Thymus (tissue), 11 donors: ENCODE results near the gene TEX2. TPM values are rescaled to one million over a fixed set of nuclear protein-coding genes. Genes with fewer than 3 reads are reported as not detected.
A peak's percentile ranks its signal among the peaks of the same experiment; 100 is the strongest.
"Not testable (repeated sequence)": the region's sequence is repeated elsewhere in the genome, so short reads cannot be mapped to it uniquely, and the experiment has no call there.

Experiments
- DNase-seq, 9 donors: peaks; one replicate each; pipeline ENCODE4 v3.0.0-alpha.2; 2013; ENCODE audit warnings: low spot score in 9 of 9, low read depth in 6 of 9, missing footprints in 1 of 9
- H3K27ac ChIP-seq, 2 donors: one replicate each; pipeline ENCODE4 v1.5.1; 2013; ENCODE audit warnings: control low read depth in 1 of 2, low read depth in 1 of 2, low read length in 1 of 2, mild to moderate bottlenecking in 1 of 2, moderate library complexity in 1 of 2
- H3K27me3 ChIP-seq, 2 donors: one replicate each; pipeline ENCODE4 v1.5.1; 2013; ENCODE audit warnings: low read length in 1 of 2; ENCODE audit not compliant: control insufficient read depth in 2 of 2, insufficient read depth in 1 of 2
- H3K36me3 ChIP-seq, 2 donors: one replicate each; pipeline ENCODE4 v1.5.1; 2013; ENCODE audit warnings: low read length in 1 of 2, mild to moderate bottlenecking in 1 of 2, moderate library complexity in 1 of 2; ENCODE audit not compliant: control insufficient read depth in 2 of 2, insufficient read depth in 2 of 2
- H3K4me1 ChIP-seq, 2 donors: one replicate each; pipeline ENCODE4 v1.5.1; 2013; ENCODE audit warnings: low read length in 2 of 2; ENCODE audit not compliant: control insufficient read depth in 2 of 2, insufficient read depth in 2 of 2
- H3K4me3 ChIP-seq, 2 donors: one replicate each; pipeline ENCODE4 v1.5.1; 2013; ENCODE audit warnings: low read length in 2 of 2, control low read depth in 1 of 2, mild to moderate bottlenecking in 1 of 2
- H3K9me3 ChIP-seq, 2 donors: one replicate each; pipeline ENCODE4 v1.5.1; 2013; ENCODE audit warnings: low read length in 1 of 2, mild to moderate bottlenecking in 1 of 2; ENCODE audit not compliant: control insufficient read depth in 2 of 2, insufficient read depth in 1 of 2
- WGBS: extraction: QIAGEN DNeasy Blood & Tissue Kit; methylation state at CpG from one replicate; pipeline ENCODE4 v1.1.7; 2013; 5-methylcytosine and 5-hydroxymethylcytosine counted together
- polyA plus RNA-seq: library from polyadenylated mRNA; stranded (reverse); fragments of 200-250 nt; gene quantifications from one replicate; pipeline ENCODE4 v1.2.3, GENCODE V29; 2013
- total RNA-seq: library from RNA; stranded (reverse); fragments of 120-200 nt; gene quantifications from one replicate; pipeline ENCODE4 v1.2.4, GENCODE V29; 2013
- donor health status: healthy.

TEX2 gene
- total and polyA plus RNA-seq, 2 donors = 8.0 to 8.7 TPM

GRCh38 chr17:64129515-64129764 lies 133.6 kb downstream of the TEX2 start:
- no peak for DNase-seq
- H3K9me3 ChIP-seq = no peaks in the 10 kb centered on the region
- H3K4me3 ChIP-seq = peak overlapping the region; percentile 58 to 77
- no peaks in the 10 kb centered on the region for H3K27me3 ChIP-seq
- peak overlapping the region in 1 of 2 donors; percentile 81 for H3K27ac ChIP-seq
- WGBS = under 1% methylated on average over 31 of the region's 31 CpGs
- H3K4me1 ChIP-seq = peaks cover 16 to 25% of the 10 kb centered on the region in 2 donors
- H3K36me3 ChIP-seq = no peaks in the 10 kb centered on the region

GRCh38 chr17:64128787-64129514 lies 134.1 kb downstream of the TEX2 start:
- DNase-seq = peak in 2 of 9 donors; percentile 27 to 59
- no peaks in the 10 kb centered on the region for H3K36me3 ChIP-seq
- WGBS = 13% methylated on average over 15 of the region's 15 CpGs
- peak overlapping the region in 1 of 2 donors; percentile 81 for H3K27ac ChIP-seq
- H3K4me1 ChIP-seq = peaks cover 16 to 25% of the 10 kb centered on the region in 2 donors
- no peaks in the 10 kb centered on the region for H3K27me3 ChIP-seq
- H3K4me3 ChIP-seq = peak overlapping the region; percentile 58 to 77
- no peaks in the 10 kb centered on the region for H3K9me3 ChIP-seq

- Histone ChIP-seq H3K4me1 (peaks cover 16 to 24% of the 10 kb centered on the region in 2 donors), H3K4me3 (no peak overlapping the region), H3K36me3 (no peaks in the 10 kb centered on the region), H3K9me3 (no peaks in the 10 kb centered on the region), H3K27ac (no peak overlapping the region), H3K27me3 (no peaks in the 10 kb centered on the region)
- no peak for DNase-seq
- 96% methylated on average over 1 of the region's 1 CpG for WGBS
These were observed 136.1 kb downstream of the TEX2 start for GRCh38 chr17:64126918-64127317.

- Histone ChIP-seq H3K4me1 (peaks cover 16 to 24% of the 10 kb centered on the region in 2 donors), H3K27ac (no peak overlapping the region), H3K36me3 (no peaks in the 10 kb centered on the region), H3K27me3 (no peaks in the 10 kb centered on the region), H3K4me3 (no peak overlapping the region), H3K9me3 (no peaks in the 10 kb centered on the region)
- DNase-seq = no peak
- WGBS = 82% methylated on average over 3 of the region's 3 CpGs
These were observed 137.1 kb downstream of the TEX2 start for GRCh38 chr17:64125937-64126336.

- Histone ChIP-seq H3K9me3 (no peaks in the 10 kb centered on the region), H3K36me3 (no peaks in the 10 kb centered on the region), H3K27ac (no peak overlapping the region), H3K4me3 (no peak overlapping the region), H3K4me1 (peaks cover 17 to 29% of the 10 kb centered on the region in 2 donors), H3K27me3 (no peaks in the 10 kb centered on the region)
- WGBS = 96% methylated on average over 3 of the region's 3 CpGs
- DNase-seq = no peak
These were observed 138.5 kb downstream of the TEX2 start for GRCh38 chr17:64124609-64125008.

GRCh38 chr17:64123114-64123513 lies 139.9 kb downstream of the TEX2 start:
- Histone ChIP-seq H3K9me3 (no peaks in the 10 kb centered on the region), H3K27ac (no peak overlapping the region), H3K36me3 (no peaks in the 10 kb centered on the region), H3K4me3 (no peak overlapping the region), H3K27me3 (no peaks in the 10 kb centered on the region), H3K4me1 (peaks cover 12 to 32% of the 10 kb centered on the region in 2 donors)
- DNase-seq = no peak
- WGBS = 98% methylated on average over 4 of the region's 4 CpGs

GRCh38 chr17:64120972-64121786 lies 141.9 kb downstream of the TEX2 start:
- peak in 2 of 9 donors; percentile 44 to 73 for DNase-seq
- H3K9me3 ChIP-seq = not testable (repeated sequence)

GRCh38 chr17:64120159-64120810 lies 142.8 kb downstream of the TEX2 start:
- Histone ChIP-seq H3K4me3 (no peak overlapping the region), H3K9me3 (no peaks in the 10 kb centered on the region), H3K27me3 (no peaks in the 10 kb centered on the region), H3K4me1 (peaks cover 20 to 55% of the 10 kb centered on the region in 2 donors), H3K36me3 (no peaks in the 10 kb centered on the region), H3K27ac (peak overlapping the region in 1 of 2 donors; percentile 82)
- WGBS = 92% methylated on average over 3 of the region's 3 CpGs
- DNase-seq = no peak

More at GRCh38 chr17:64120972-64121786, 141.9 kb downstream of the TEX2 start:
- H3K4me1 ChIP-seq = peaks cover 14 to 46% of the 10 kb centered on the region in 2 donors
- H3K4me3 ChIP-seq = peak overlapping the region in 1 of 2 donors; percentile 2
- peak overlapping the region in 1 of 2 donors; percentile 82 for H3K27ac ChIP-seq
- H3K36me3 ChIP-seq, H3K27me3 ChIP-seq: not testable (repeated sequence)
- 60% methylated on average over 13 of the region's 13 CpGs for WGBS
